ENCODE data around the gene RANBP10. TPM values are rescaled to one million over a fixed set of nuclear protein-coding genes. Genes with fewer than 3 reads are reported as not detected.

The RANBP10 gene
- total and polyA plus RNA-seq, 2 donors (not counting 3 experiments of a cell fraction or from before 2014, with no cell fraction given): 25.6 to 28.8 TPM

- ChIA-PET CTCF (interaction anchor here (1.1 kb wide), 1 partner anchor 11 kb away, joined by 5 read pairs; no protein-coding TSS in a partner anchor), POLR2A (no interaction called here)
- H4K20me1 ChIP-seq (replicated peaks; ENCODE audit: control insufficient read depth, extremely low read depth, insufficient read depth, low read length): no peaks in the 10 kb centered on the region
- H3K27me3 ChIP-seq (ENCODE audit: control insufficient read depth in 2 of 2, insufficient read depth in 2 of 2, low read length in 2 of 2): no peaks in the 10 kb centered on the region
- TF ChIP-seq GATA2 (IDR thresholded peaks at IDR 0.05; ENCODE audit: insufficient read depth, insufficient read length, low read depth, low read length) (no peak), JUN (IDR thresholded peaks at IDR 0.05; ENCODE audit: borderline replicate concordance, insufficient read depth, insufficient read length, low read depth) (no peak), FOS (IDR thresholded peaks at IDR 0.05; ENCODE audit: borderline replicate concordance, insufficient read depth, low read length) (no peak), POLR2A (IDR thresholded peaks at IDR 0.05; ENCODE audit: low read depth, low read length) (no peak), MAX (IDR thresholded peaks at IDR 0.05; ENCODE audit: insufficient read depth, insufficient read length) (no peak), CTCF (IDR thresholded peaks at IDR 0.05; ENCODE audit: extremely low read depth in 1 of 2, insufficient read depth in 1 of 2, low read depth in 1 of 2, low read length in 2 of 2) (no peak), EZH2 (IDR thresholded peaks at IDR 0.05; ENCODE audit: borderline replicate concordance, low read depth, low read length, severe bottlenecking) (no peak), MYC (IDR thresholded peaks at IDR 0.05; ENCODE audit: low read depth, low read length) (no peak), POLR2AphosphoS5 (IDR thresholded peaks at IDR 0.05; ENCODE audit: insufficient read depth, low read depth, low read length) (no peak)
- H3K27ac ChIP-seq (ENCODE audit: insufficient read depth, low read depth, low read length): no peak overlapping the region
- BruUV-seq (replicated peaks): no TSS peak
- H3K9ac ChIP-seq (replicated peaks; ENCODE audit: extremely low read depth, insufficient read depth, low read length): no peak overlapping the region
- H3K4me3 ChIP-seq (replicated peaks in 1 of 3; ENCODE audit: insufficient read depth in 1 of 3, low read depth in 1 of 3, low read length in 3 of 3): no peak overlapping the region
- no peak overlapping the region for H3K4me2 ChIP-seq (ENCODE audit: insufficient read depth, low read length)
- no peaks in the 10 kb centered on the region for H3K9me1 ChIP-seq (replicated peaks; ENCODE audit: control insufficient read depth, extremely low read depth, insufficient read depth, low read length)
- DNase-seq (ENCODE audit: low read depth, low spot score): no peak
- peaks cover 11% of the 10 kb centered on the region for H3K79me2 ChIP-seq (ENCODE audit: control insufficient read depth, insufficient read depth, low read length)
- no peak for FAIRE-seq
- H3K4me1 ChIP-seq (ENCODE audit: control insufficient read depth, extremely low read depth, insufficient read depth, low read length): no peaks in the 10 kb centered on the region
- dilution Hi-C loops (cut with MboI; ENCODE audit: extremely low pct_ligation_motif_present, low sequenced_read_pairs): no loop called here
- H3K9me3 ChIP-seq (replicated peaks; ENCODE audit: control insufficient read depth, insufficient read depth, low read length): no peaks in the 10 kb centered on the region
- intact Hi-C loops (cut with micrococcal nuclease): no loop called here
- peaks cover 0 to 3% of the 10 kb centered on the region in 2 experiments for H3K36me3 ChIP-seq (ENCODE audit: control insufficient read depth in 2 of 2, extremely low read depth in 1 of 2, insufficient read depth in 2 of 2, low read length in 2 of 2)
- no peak overlapping the region for H2AFZ ChIP-seq (ENCODE audit: low read depth, low read length)
Measured at GRCh38 chr16:67780847-67781564, 25.4 kb downstream of the RANBP10 start.

All from endothelial cell of umbilical vein (primary cell).